Measurements from ENCODE around the gene NTN5. TPM values are rescaled to one million over a fixed set of nuclear protein-coding genes. Genes with fewer than 3 reads are reported as not detected.
A peak's percentile ranks its signal among the peaks of the same experiment; 100 is the strongest.
"Not testable (repeated sequence)": the region's sequence is repeated elsewhere in the genome, so short reads cannot be mapped to it uniquely, and the experiment has no call there.

Gene NTN5
- total and polyA plus RNA-seq, 12 donors: 0.11 to 2.4 (median 0.42) TPM; not detected in 3

GRCh38 chr19:48633148-48634035, 39.4 kb downstream of the NTN5 start:
- intact Hi-C loops (cut with DNase I): no loop called here
- peaks cover 0 to 7% of the 10 kb centered on the region in 2 donors for H3K36me3 ChIP-seq (replicated peaks in 1 of 2)
- peak overlapping the region; percentile 11 to 98 (median 95) for H3K27ac ChIP-seq
- H3K4me1 ChIP-seq (replicated peaks in 1 of 2): peaks cover 41 to 67% of the 10 kb centered on the region in 2 donors
- peak overlapping the region in 2 of 4 donors; percentile 11 to 38 for H3K4me3 ChIP-seq
- no peaks in the 10 kb centered on the region for H3K27me3 ChIP-seq
- H3K9me3 ChIP-seq (replicated peaks in 1 of 3): no peaks in the 10 kb centered on the region
- TF ChIP-seq POLR2A (IDR thresholded peaks at IDR 0.05) (no peak), CTCF (IDR thresholded peaks at IDR 0.05) (no peak)
- 51 to 64% (median 60%) methylated on average over 17 to 22 of the region's 22 CpGs for WGBS, 4 donors
- DNase-seq: peak in 6 of 7 donors; percentile 46 to 81 (median 58)

- H3K4me1 ChIP-seq (replicated peaks in 1 of 2): peaks cover 40 to 66% of the 10 kb centered on the region in 2 donors
- H3K9me3 ChIP-seq (replicated peaks in 1 of 3): no peaks in the 10 kb centered on the region
- no peaks in the 10 kb centered on the region for H3K27me3 ChIP-seq
- H3K4me3 ChIP-seq: no peak overlapping the region
- TF ChIP-seq POLR2A (IDR thresholded peaks at IDR 0.05) (peak in 1 of 2 donors; percentile 50), CTCF (IDR thresholded peaks at IDR 0.05) (no peak)
- peak overlapping the region in 4 of 5 donors; percentile 93 to 98 (median 95) for H3K27ac ChIP-seq
- peaks cover 0 to 7% of the 10 kb centered on the region in 2 donors for H3K36me3 ChIP-seq (replicated peaks in 1 of 2)
- intact Hi-C loops (cut with DNase I): no loop called here
- peak; percentile 37 to 83 (median 72) for DNase-seq
Measured at GRCh38 chr19:48632692-48633147, 40.1 kb downstream of the NTN5 start.

GRCh38 chr19:48632286-48632685, 40.5 kb downstream of the NTN5 start:
- Histone ChIP-seq H3K4me1 (replicated peaks in 1 of 2) (peaks cover 40 to 66% of the 10 kb centered on the region in 2 donors), H3K27ac (peak overlapping the region in 4 of 5 donors; percentile 93 to 98 (median 95))
- DNase-seq: peak in 2 of 7 donors; percentile 28 to 65
- H3K36me3 ChIP-seq (replicated peaks in 1 of 2); H3K4me3 ChIP-seq; intact Hi-C loops (cut with DNase I); H3K27me3 ChIP-seq; H3K9me3 ChIP-seq (replicated peaks in 1 of 3): not testable (repeated sequence)
- WGBS, 4 donors: 88 to 92% (median 90%) methylated on average over 11 of the region's 11 CpGs

- Histone ChIP-seq H3K27ac (peak overlapping the region in 4 of 5 donors; percentile 85 to 95 (median 90)), H3K27me3 (no peaks in the 10 kb centered on the region), H3K4me3 (no peak overlapping the region), H3K9me3 (replicated peaks in 1 of 3) (no peaks in the 10 kb centered on the region), H3K36me3 (replicated peaks in 1 of 2) (peaks cover 0 to 7% of the 10 kb centered on the region in 2 donors), H3K4me1 (replicated peaks in 1 of 2) (peaks cover 40 to 59% of the 10 kb centered on the region in 2 donors)
- TF ChIP-seq CTCF (IDR thresholded peaks at IDR 0.05) (no peak), POLR2A (IDR thresholded peaks at IDR 0.05) (no peak)
- peak in 1 of 7 donors; percentile 65 for DNase-seq
- 48 to 92% (median 67%) methylated on average over 1 to 3 of the region's 3 CpGs for WGBS, 4 donors
- intact Hi-C loops (cut with DNase I): no loop called here
Measured at GRCh38 chr19:48631225-48631624, 41.6 kb downstream of the NTN5 start.
